Rectal smooth muscle tissue (tissue), 1 donor: ENCODE measurements around the gene CEP55.
A peak's percentile ranks its signal among the peaks of the same experiment; 100 is the strongest.

Experiments used
- H3K27ac ChIP-seq: one replicate; pipeline ENCODE4 v1.7.0; 2013; ENCODE audit warnings: low read depth, low read length, inconsistent platforms
- H3K27me3 ChIP-seq: one replicate; pipeline ENCODE4 v1.7.0; 2013; ENCODE audit warnings: low read length; ENCODE audit not compliant: control insufficient read depth, insufficient read depth
- H3K36me3 ChIP-seq: one replicate; pipeline ENCODE4 v1.7.0; 2013; ENCODE audit warnings: low read length; ENCODE audit not compliant: control insufficient read depth, insufficient read depth
- H3K4me1 ChIP-seq: one replicate; pipeline ENCODE4 v1.7.0; 2013; ENCODE audit warnings: low read length; ENCODE audit not compliant: control insufficient read depth, insufficient read depth
- H3K4me3 ChIP-seq: one replicate; pipeline ENCODE4 v1.7.0; 2013; ENCODE audit warnings: low read length
- H3K9ac ChIP-seq: one replicate; pipeline ENCODE4 v1.7.0; 2013; ENCODE audit warnings: low read length

Gene CEP55

DNA sequence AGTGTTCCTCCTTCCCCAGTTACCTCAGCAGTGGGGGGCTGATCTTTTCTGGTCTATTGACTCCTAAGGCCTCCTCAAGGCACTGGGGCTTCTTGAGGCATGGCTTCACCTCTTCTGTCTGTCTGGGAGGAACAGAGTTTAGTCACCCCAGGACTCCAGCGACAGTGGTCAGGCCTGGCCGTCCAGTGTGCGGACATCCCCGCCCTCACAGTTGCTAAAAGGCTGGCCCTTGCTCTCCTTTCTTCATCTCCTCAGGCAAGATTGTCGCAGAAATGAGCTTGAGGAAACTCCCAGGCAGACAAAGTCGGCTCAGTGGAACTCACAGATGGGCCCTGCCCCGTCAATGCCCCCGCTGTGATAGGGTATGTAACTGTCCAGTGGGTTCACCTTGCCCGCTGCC lies 63.1 kb downstream of the CEP55 start:
- Histone ChIP-seq H3K27ac (no peak overlapping the region), H3K27me3 (no peaks in the 10 kb centered on the region), H3K36me3 (no peaks in the 10 kb centered on the region), H3K4me1 (no peaks in the 10 kb centered on the region), H3K9ac (no peak overlapping the region), H3K4me3 (no peak overlapping the region)

DNA sequence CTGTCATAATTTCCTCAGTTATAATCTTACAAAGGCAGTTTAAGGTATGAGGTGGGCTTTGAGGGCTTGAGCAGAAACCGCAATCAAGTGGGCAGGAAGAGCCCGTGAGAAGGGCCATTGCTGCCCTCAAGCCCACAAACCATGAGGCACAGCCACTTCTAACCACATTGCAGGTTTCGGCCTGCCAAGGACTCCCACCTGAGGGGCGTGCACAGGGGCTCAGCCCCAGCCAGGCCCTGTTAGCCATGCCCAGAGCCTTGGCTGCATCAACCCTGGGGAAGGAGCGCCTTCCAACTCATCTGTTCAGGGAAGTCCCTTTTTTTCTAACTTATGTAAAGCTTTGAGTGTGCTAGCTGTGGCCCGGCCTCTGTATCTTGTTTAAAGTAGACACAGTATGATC lies 64.1 kb downstream of the CEP55 start:
- no peaks in the 10 kb centered on the region for H3K36me3 ChIP-seq
- no peak overlapping the region for H3K4me3 ChIP-seq
- no peak overlapping the region for H3K27ac ChIP-seq
- H3K27me3 ChIP-seq = no peaks in the 10 kb centered on the region
- H3K4me1 ChIP-seq = no peaks in the 10 kb centered on the region
- no peak overlapping the region for H3K9ac ChIP-seq

DNA sequence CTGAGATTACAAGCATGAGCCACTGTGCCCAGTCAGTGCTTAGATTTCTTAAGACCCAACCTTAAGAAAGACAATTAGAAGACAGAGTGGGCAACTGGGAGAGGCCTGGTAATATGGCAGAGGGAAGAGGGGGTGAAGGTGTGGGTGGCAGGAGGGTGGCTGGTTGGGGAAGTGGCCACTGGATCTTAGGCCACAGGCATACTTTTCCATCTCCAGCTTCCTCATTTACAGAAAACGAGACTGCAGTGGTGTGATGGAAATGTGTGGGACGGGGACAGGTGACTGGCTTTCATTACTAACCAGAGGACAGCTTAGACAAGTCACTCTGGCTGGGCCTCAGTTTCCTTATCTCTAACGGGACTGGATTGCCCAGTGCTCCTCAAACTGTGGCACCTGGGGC lies 69.0 kb downstream of the CEP55 start:
- no peak overlapping the region for H3K4me3 ChIP-seq
- H3K27ac ChIP-seq = no peak overlapping the region
- H3K27me3 ChIP-seq = peaks cover 2% of the 10 kb centered on the region
- no peaks in the 10 kb centered on the region for H3K4me1 ChIP-seq
- no peak overlapping the region for H3K9ac ChIP-seq
- H3K36me3 ChIP-seq = no peaks in the 10 kb centered on the region

DNA sequence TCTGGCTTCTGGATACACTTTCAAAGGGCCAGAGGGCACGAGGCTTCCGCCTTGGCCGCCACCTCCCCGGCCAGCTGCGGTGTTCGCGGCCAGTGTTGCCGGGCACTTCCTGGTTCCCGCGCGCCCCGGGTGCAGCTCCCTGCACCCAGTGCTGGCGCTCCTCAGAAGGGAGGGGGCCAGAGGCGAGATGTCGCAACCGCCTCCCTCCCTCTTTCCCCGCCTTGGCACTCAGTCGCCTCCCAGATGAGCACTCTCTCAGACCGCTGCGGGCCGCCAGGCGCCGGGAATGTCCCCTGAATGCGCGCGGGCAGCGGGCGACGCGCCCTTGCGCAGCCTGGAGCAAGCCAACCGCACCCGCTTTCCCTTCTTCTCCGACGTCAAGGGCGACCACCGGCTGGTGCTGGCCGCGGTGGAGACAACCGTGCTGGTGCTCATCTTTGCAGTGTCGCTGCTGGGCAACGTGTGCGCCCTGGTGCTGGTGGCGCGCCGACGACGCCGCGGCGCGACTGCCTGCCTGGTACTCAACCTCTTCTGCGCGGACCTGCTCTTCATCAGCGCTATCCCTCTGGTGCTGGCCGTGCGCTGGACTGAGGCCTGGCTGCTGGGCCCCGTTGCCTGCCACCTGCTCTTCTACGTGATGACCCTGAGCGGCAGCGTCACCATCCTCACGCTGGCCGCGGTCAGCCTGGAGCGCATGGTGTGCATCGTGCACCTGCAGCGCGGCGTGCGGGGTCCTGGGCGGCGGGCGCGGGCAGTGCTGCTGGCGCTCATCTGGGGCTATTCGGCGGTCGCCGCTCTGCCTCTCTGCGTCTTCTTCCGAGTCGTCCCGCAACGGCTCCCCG lies 70.2 kb downstream of the CEP55 start, which contains the start of gene FFAR4:
Gene FFAR4 (plus strand): TSS at position 231 of the 842 bp plus-strand sequence. CDS start 56 bp downstream, at position 287.
- H3K9ac ChIP-seq = no peak within 1 kb of the TSS
- H3K4me1 ChIP-seq = no peaks in the 10 kb centered on the region
- peak within 1 kb of the TSS; percentile 38 for H3K4me3 ChIP-seq
- peaks cover 2% of the 10 kb centered on the region for H3K27me3 ChIP-seq
- no peak within 1 kb of the TSS for H3K27ac ChIP-seq
- H3K36me3 ChIP-seq = no peaks in the 10 kb centered on the region

DNA sequence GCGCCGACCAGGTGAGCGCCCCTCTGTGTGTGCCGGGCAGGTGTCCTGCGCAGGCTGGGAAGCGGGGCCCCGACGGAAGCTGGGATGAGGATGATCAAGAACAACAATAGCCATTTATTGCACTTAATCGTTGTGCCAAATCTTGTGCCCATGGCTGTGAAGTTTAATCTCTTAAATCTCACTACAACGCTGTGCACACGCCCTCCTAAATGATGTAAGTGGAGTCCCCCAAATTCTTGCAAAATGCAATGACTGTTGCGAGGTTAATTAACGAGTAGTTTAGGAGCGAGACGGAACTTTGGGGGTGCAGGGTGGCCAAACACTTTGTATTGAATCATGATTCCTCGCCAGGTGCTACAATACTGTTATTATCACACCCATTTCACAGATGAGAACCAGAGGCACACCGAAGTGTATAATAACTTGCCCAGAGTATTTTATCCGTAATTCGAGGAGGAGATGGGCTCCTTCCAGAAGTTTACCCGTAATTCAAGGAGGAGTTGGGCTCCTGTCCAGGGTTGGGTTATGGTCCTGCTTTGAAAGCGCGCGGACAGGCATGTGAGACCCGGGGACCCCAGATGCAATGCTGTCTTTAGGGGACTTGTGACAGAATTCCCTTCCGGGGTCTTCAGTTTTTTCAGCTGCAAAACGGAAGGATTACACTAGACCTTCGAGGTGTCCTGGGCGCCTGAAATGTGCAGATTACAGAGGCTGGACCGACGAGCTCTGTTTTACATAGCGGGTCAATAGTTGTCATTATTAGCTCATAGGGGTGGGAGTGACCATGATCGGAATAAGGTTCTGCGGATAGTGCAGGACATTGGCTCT lies 71.1 kb downstream of the CEP55 start:
- peaks cover 2% of the 10 kb centered on the region for H3K27me3 ChIP-seq
- H3K36me3 ChIP-seq = no peaks in the 10 kb centered on the region
- no peak overlapping the region for H3K27ac ChIP-seq
- H3K4me3 ChIP-seq = peak overlapping the region; percentile 38
- no peak overlapping the region for H3K9ac ChIP-seq
- H3K4me1 ChIP-seq = no peaks in the 10 kb centered on the region

DNA sequence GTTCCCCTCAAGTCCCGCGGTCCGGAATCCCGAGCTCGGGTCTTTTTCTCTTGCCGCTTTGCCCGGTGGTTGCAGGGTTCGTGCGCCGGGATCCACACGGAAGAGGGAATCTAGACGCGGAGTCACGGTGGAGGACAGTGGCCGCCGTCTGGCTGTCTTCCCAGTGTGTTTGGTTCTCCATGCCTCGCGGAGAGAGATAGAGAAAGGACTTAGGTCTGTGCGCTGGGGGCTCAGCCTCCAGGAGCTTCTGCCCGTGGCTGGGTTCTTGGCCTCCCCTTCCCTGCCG lies 71.6 kb downstream of the CEP55 start:
- H3K36me3 ChIP-seq = no peaks in the 10 kb centered on the region
- H3K9ac ChIP-seq = no peak overlapping the region
- H3K4me3 ChIP-seq = peak overlapping the region; percentile 28
- no peaks in the 10 kb centered on the region for H3K4me1 ChIP-seq
- peaks cover 2% of the 10 kb centered on the region for H3K27me3 ChIP-seq
- no peak overlapping the region for H3K27ac ChIP-seq

DNA sequence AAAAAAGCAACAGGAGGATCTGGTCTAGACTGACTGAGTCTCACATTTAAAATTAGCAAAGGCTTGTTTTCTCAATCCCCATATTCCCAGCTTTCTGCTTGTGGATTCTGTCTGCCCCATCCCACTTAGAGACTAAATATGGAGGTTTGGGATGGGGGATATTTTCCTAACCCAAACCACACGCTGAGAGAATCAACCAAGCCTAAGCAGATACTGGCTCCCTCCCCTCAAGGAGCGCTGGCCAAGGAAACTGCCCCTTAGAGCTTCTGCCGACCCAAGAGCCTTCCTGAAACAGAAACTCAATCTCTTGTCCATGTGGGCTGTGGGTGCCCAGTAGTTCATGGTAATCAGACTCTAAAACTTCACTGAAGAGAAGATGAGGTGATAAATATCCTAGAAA lies 74.0 kb downstream of the CEP55 start:
- no peak overlapping the region for H3K27ac ChIP-seq
- no peak overlapping the region for H3K9ac ChIP-seq
- H3K4me1 ChIP-seq = no peaks in the 10 kb centered on the region
- H3K27me3 ChIP-seq = peaks cover 2% of the 10 kb centered on the region
- H3K36me3 ChIP-seq = no peaks in the 10 kb centered on the region
- no peak overlapping the region for H3K4me3 ChIP-seq

DNA sequence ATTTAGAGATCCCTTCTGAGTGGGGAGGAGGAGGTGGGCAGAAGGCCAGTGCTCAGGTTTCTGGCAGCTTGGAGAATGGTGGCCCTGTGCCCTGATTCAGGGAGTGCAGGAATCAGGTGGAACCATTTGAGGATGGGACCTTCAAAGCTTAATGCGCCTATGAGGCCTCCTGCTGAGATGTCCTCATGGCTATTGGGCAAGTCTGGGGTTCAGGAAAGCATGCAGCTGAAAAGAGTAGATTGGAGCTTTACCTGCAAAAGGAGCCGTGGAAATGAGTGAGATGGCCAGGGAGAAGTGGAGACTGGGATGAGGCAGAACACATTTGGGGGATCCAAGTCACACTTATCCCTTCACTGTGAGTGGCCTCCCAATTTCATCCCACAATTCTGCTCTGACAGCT lies 76.2 kb downstream of the CEP55 start:
- no peaks in the 10 kb centered on the region for H3K36me3 ChIP-seq
- no peak overlapping the region for H3K9ac ChIP-seq
- H3K4me3 ChIP-seq = no peak overlapping the region
- H3K4me1 ChIP-seq = no peaks in the 10 kb centered on the region
- H3K27ac ChIP-seq = no peak overlapping the region
- H3K27me3 ChIP-seq = no peaks in the 10 kb centered on the region

DNA sequence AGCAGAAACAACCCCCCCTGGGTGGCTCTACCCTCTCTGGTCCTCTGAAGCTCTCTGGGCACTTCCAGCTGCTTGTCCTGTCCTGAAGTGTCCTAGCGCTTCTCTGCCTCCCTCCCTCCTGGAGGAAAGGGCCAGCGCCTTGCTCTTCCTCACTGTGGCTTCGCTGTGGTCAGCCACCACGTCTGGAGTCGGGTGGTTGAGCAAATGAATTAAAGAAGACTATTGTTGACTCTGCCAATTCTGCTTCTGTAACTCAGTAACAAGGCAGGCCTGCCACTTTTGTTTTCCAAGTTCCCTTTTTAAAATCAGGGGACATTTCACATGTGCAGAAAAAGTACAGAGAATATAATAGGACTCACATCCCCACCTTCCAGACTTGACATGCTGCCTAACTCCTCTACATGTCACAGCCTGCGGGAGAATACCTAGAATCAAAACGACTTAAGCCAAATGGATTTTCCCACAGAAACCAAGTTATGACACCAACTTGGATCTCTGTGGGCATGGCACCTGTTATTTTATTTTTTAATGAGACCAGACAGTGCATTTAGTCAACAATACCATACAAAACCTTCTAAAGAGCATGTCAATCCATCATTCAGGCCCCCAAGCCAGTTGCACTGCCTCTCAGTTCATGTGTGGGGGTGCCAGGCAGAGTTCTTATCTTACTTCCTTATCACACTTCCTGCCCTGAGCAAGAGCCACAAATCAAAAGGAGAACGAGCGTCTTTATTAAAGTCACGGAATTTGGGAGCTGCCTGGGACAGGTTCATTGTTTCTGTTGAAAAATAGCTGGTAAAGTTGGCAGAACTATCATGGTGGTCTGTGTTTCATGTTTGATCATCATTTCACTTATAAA lies 76.9 kb downstream of the CEP55 start:
- Histone ChIP-seq H3K4me1 (no peaks in the 10 kb centered on the region), H3K27ac (no peak overlapping the region), H3K27me3 (no peaks in the 10 kb centered on the region), H3K36me3 (no peaks in the 10 kb centered on the region), H3K9ac (no peak overlapping the region), H3K4me3 (no peak overlapping the region)

DNA sequence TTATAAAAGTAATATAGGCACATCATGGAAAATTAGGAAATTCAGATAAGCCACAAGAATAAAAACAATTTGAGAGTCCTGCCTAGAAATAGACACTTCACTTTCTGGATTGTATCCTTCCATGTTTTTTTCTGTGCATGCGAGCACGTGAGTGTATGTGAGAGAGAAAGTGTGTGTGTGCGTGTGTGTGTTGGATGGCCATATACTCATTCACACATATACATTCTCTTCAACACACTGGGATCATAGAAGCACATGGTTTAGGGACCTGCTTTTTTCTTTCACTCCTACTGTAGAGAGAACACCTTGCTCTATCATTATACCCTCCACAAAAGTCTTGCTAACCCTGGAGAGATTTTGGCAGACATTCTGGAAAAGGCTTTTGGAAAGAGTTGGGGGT lies 77.5 kb downstream of the CEP55 start:
- Histone ChIP-seq H3K4me3 (no peak overlapping the region), H3K36me3 (no peaks in the 10 kb centered on the region), H3K27ac (no peak overlapping the region), H3K4me1 (no peaks in the 10 kb centered on the region), H3K9ac (no peak overlapping the region), H3K27me3 (no peaks in the 10 kb centered on the region)

DNA sequence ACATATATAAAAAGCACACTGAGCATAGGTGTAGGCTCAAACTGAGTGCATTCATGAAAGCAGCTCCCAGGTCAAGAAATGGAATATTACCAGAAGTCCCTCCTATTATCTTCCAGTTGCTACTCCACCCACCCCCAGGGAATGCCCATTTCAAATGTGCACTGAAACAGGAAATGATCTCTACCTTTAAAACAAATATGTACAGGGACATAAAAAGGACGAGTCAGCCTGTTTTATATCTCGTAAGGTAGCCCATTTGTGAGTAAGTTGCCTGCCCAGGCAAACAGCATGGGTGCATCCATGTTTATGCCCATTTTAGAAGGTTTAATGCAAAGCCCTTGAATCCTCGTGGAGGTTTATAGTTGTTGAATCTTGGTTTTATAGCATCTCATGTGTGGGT lies 80.5 kb downstream of the CEP55 start:
- no peak overlapping the region for H3K27ac ChIP-seq
- H3K9ac ChIP-seq = no peak overlapping the region
- H3K27me3 ChIP-seq = no peaks in the 10 kb centered on the region
- no peaks in the 10 kb centered on the region for H3K4me1 ChIP-seq
- no peak overlapping the region for H3K4me3 ChIP-seq
- no peaks in the 10 kb centered on the region for H3K36me3 ChIP-seq

DNA sequence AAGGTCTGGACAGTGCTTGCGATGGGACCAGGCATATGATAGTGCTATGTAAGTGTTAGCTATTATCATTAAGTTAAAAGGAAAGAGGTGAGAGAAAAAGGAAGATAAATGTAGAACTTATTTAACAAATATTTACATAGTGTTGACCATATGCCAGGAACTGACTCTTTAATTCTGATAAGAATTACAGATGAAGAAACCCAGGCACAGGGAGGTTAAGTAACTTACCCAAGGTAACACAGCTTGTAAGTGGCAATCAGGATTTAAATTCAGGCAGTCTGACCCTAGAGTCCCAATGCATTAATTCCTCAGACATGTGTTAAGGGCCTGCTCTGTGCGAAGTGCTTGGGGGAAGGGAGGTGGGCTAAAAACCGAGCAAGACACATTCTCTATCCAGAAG lies 81.2 kb downstream of the CEP55 start:
- Histone ChIP-seq H3K4me1 (no peaks in the 10 kb centered on the region), H3K9ac (no peak overlapping the region), H3K27me3 (no peaks in the 10 kb centered on the region), H3K36me3 (no peaks in the 10 kb centered on the region), H3K27ac (no peak overlapping the region), H3K4me3 (no peak overlapping the region)
